HPDE6-E6E7 (cell line): ENCODE results near the gene CDKL1.
"Not testable (repeated sequence)": the region's sequence is repeated elsewhere in the genome, so short reads cannot be mapped to it uniquely, and the experiment has no call there.

Experiments
- DNase-seq: peaks from one replicate; pipeline ENCODE4 v3.0.0; 2011; ENCODE audit warnings: missing footprints; ENCODE audit errors: extremely low spot score

CDKL1 gene

DNA sequence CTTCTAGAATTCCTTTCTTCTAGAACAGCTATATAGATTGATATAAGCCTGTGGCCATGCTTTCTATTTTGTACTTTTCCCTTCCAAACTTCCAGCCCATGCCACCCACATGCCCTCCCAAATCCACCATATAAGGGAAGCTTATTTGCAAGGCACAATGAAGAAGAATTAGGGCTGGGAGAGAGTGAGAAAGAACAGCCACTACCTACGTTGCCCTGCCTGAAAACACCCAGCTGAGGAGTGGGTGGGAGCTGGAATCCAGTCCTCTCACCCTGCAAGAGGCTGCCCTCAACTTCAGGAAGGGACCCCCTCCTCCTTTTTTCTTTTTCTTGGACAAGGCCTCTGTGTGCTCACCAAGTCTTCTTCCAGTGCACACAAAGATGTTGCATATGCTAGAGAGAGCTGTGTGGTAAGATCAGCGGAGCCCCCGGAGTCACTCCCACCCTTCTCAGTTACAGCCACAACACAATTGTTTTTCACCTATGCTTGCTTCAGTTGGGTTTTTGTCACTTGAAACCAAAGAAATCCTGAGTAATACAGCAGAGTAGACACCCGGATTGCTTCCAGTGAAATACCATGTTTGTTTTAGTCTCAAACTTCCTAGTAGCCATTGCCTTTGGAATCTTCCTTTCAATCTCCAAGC lies 38.8 kb downstream of the CDKL1 start:
- no peak for DNase-seq

DNA sequence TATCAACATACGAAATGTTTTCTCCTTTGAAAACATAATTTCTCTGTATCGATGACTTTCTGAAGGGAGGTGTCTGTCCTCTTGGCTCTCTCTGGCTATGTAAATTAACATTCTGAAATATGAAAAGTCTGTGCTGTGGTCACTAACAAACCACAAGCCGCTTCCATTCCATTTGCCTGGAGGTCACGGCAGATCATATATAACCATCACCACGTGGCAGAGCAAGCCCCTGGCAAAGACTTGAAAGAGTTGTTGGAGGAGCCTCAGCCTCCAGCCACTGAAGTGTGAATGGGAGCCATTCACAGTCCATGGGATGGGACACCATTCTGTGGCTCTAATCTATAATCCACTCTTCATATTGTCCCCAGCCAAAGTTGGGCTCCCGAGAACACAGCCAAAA lies 39.6 kb downstream of the CDKL1 start:
- no peak for DNase-seq

GRCh38 chr14:50356283-50356682 lies 40.4 kb downstream of the CDKL1 start:
- not testable (repeated sequence) for DNase-seq

DNA sequence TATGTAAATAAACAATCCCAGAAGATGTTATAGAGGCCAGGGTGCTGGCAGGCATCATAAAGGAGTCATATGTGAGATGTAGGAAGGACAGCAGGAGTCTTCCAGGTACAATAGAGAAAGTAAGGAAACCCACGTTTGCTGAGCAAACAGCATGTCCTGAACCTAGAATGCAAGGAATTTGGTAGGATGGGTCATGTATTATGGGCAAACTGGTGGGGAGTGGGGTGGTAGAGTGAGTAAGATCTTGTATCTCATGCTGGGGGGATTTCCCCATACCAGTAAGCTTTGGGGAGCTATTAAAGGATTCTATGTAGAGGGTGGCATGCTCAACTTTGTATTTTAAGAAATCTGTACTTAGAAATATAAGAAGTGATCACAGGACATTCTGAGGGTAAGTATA lies 41.0 kb downstream of the CDKL1 start:
- no peak for DNase-seq

DNA sequence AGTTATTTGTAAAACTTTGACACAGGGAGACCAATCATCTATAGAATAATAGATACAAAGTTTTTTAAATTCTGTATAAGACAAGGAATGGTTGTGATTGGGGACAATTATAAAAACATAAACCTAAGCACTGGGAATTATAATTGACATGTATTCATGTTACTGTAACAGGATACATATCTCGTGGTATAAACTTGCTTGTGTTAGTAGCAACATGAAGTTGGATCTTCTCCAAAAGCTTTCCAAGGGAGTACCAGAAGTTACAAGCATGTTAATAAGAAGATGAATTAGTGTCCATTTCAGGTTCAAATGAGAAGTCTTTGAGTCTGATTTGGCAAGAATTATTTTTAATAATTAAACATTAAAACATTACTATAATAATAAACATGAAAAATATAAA lies 42.2 kb downstream of the CDKL1 start:
- no peak for DNase-seq

GRCh38 chr14:50353126-50353525 lies 43.6 kb downstream of the CDKL1 start:
- no peak for DNase-seq

GRCh38 chr14:50352584-50352983 lies 44.1 kb downstream of the CDKL1 start:
- no peak for DNase-seq

DNA sequence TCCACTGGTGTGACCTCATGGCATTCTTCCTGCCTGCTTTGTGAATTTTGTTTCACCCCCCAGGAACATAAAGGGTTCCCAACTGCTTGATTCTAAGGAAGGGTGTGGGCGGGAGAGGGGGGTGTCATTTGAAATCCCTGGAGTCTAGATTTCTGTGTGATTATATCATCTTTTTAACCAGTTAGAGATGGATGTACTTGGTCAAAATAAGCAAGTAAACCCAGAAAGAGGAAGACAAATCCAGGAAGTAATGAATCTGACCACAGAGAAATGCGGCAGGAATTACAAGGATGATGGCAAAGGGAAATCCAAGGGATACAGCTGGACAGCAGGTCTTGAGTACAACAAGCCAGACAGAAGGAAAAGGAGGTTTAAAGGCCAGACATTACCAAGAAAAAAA lies 45.7 kb downstream of the CDKL1 start:
- DNase-seq = no peak

DNA sequence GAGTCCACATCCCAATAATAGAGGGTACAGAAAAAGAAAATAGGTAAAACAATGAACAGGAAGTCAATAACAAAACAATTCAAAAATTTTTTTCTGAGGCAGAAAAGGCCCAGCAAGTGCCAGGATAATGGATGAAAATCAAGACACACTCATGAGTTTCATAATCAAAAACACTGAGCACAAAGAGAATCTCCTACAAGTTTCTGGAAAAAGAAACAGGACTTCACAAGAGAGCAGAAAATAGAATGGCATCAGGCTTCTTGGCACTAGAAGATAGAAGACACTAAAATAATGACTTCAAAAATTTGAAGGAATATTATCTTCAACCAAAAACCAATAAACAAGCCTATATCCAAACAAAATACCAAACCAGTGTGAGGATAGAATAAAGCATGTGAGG lies 47.7 kb downstream of the CDKL1 start:
- no peak for DNase-seq

DNA sequence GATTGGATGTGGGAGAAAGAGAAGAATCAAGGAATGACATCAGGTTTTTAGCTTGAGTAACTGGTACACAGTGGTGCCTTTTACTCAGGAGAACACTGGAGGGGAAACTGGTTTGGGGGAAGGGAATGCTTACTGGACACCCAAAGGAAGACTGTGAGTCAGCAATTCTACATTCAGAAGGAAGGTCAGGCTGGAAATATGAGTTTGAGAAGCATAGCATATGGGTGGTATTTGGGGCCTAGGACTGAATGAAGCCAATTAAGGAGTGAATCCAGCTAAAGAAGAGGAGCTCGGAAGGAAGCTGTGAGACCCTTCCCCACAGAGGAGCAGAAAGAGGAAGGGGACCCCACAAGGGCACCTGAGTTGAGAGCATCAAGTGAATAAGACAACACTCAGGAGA lies 49.2 kb downstream of the CDKL1 start:
- peak; percentile 63 for DNase-seq

DNA sequence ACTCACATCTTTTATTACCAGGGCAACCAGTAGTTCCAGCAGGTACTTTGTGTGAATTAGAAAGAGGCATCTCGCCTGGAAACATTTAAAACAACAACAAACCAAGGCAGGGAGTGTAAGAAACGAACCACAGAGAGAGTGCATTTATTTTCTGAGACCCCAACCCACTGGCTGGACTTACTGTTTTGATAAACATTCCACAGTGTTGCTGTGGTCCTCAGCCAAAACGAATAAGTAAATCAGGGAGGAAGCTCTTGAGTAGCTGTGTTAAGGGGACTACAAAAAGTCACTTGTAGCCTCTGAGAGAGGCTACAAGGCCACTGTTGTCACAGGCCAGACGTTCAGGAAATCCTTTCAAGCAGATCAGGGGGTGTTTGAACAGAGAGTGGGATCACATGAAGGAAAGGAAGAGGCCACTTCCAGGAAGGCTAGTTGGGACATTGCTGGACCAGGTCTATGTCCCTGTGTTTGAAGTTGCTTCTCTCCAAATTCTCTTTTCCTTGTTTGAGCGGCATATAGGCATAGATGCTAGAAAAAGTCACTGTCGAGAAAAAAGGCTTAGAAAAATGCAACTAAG lies 50.7 kb downstream of the CDKL1 start:
- DNase-seq = no peak

DNA sequence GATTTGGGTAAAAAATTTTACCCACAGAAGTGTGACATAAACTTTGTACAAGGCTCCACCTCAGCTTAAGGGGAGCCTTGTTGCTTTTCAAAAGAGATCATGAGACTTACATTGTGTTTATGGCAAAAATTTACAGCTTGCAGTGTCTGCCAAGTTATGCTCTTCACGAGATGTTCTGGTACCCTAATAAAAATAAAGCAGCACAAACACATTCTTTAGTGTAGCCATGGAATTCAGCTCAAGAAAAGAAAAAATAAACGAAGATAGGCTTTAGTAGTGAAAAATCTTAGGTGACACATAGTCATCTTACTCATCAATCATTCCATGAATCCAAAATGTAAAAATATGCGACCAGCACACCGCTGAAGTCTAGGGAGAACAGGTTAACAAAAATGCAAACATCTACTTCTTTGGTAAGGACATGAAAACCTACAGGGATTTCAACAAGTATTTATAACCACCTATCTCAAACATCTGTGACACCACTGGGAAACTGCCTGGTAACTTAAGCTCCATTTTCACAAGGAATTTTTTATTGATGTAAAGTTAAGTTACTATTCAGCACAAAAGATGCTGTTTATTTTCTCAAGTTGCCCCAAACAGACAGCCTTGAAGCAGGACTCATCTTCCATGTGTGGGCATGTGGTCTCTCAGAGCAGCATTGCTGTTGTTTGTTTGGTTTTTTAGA lies 51.7 kb downstream of the CDKL1 start:
- no peak for DNase-seq

- no peak for DNase-seq
Measured at GRCh38 chr14:50344116-50344775, 52.4 kb downstream of the CDKL1 start.

DNA sequence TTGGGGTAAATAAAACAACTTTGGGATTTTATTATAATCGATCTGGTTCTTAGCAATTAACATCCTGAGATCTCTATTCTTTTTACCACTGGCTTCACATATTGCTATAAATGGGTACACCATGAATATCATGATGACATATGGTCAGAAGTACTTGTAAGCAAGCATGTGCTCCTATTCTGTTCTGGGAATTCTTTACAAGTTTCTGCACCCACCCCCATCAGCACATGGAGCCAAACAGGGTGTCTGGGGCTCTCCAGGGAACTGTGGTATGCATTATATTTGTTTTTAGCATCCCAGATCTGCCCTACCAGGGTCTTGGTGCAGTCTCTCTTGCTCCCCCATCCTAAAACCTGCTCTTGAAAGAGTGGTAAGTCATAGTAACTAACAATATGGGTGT lies 53.2 kb downstream of the CDKL1 start:
- DNase-seq = no peak

GRCh38 chr14:50342221-50343078 lies 54.2 kb downstream of the CDKL1 start:
- peak; percentile 70 for DNase-seq

GRCh38 chr14:50340963-50341362 lies 55.7 kb downstream of the CDKL1 start:
- no peak for DNase-seq

GRCh38 chr14:50340045-50340444 lies 56.6 kb downstream of the CDKL1 start:
- DNase-seq = no peak

DNA sequence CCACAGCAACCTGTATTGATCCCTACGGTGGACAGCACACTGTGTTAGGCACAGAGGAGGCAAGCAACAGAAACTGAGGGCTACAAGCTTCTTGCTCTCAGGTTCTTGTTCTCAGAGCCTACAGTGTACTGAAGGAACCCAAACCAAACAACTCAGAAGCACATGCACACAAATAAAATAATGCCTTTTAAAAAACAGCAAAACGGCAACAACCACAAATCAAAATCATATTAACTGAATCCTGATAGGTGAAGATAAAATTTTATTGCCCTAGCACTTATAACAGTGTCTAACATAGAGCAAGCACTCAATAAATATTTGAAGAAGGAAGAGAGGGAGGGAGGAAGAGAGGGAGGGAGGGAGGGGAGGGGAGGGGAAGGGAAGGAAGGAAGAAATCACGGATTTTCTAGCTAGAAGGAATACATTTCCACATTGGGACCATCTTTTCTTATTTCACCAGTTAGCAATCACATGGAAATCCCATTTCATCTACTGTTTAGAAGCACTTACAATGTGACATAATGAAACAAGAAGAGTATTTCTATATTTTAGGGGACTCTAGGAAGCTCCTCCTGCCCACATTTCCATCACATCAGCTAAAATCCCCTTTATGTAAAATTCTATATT lies 57.4 kb downstream of the CDKL1 start:
- no peak for DNase-seq

DNA sequence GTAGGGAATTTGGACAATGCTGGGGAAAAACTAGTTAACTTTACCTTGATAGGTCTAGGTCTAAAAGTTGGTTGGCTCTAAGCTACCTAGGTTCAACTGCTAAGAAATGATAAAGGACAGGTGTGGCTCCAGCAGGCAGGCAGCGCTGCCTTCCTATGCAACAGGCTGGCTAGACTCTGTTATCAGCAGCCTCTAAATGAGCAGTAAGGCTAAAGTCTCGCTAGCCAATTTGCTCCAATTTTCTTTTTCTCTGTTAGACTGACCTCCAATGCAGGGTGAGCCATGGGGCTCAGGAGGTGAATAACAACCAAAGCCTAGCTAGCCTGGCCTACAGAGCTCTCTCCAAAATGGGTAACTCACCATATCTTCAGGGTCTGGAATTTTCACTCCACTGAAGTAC lies 58.1 kb downstream of the CDKL1 start:
- DNase-seq = no peak

GRCh38 chr14:50335989-50336824 lies 60.5 kb downstream of the CDKL1 start:
- no peak for DNase-seq

DNA sequence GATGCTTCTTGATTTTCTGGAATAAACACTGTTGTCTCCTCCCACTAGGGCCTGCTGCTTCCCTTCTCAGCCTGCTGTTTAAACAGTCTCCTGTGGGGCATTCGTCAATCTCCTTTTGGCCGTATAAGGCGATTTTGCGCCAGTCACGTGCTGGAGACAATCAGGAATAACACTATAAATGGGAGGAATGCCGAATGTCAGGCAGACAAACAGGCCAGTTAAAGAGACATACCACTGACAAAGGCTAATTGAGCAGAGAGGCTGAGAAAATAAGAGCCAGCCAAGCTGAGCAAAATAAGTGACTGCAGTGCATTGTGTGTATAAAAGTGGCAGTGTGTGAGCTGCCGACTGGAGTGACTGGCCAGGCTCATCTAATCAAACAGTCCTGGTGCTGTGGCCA lies 61.3 kb downstream of the CDKL1 start:
- no peak for DNase-seq
